OCI-LY1 (cell line): Measurements from ENCODE around the gene POU2F1.
A peak's percentile ranks its signal among the peaks of the same experiment; 100 is the strongest.

Experiments used
- H2AFZ ChIP-seq: fragments of 200-600 bp; sonication (generic), shearing (Covaris generic); 2 replicates; pipeline ENCODE4 v1.6.0; 2014; ENCODE audit warnings: antibody characterized with exemption, mild to moderate bottlenecking, low read length
- H3F3A ChIP-seq: fragments of 200-600 bp; sonication (generic), shearing (Covaris generic); 2 replicates; pipeline ENCODE4 v1.6.0; 2014; ENCODE audit warnings: mild to moderate bottlenecking, antibody characterized with exemption, low read length, moderate library complexity; ENCODE audit not compliant: insufficient read depth
- H3K27ac ChIP-seq: fragments of 200-600 bp; sonication (generic); 2 replicates; pipeline ENCODE4 v1.5.1; 2014; ENCODE audit warnings: low read length, mixed run types, mild to moderate bottlenecking, low read depth; ENCODE audit not compliant: poor library complexity, severe bottlenecking
- H3K27me3 ChIP-seq: fragments of 200-600 bp; sonication (generic); 2 replicates; pipeline ENCODE4 v1.6.0; 2014; ENCODE audit warnings: antibody characterized with exemption, mild to moderate bottlenecking, low read length, moderate library complexity; ENCODE audit not compliant: insufficient read depth
- H3K36me3 ChIP-seq: fragments of 200-600 bp; sonication (generic); 2 replicates; pipeline ENCODE4 v1.6.1; 2014; ENCODE audit warnings: mild to moderate bottlenecking, antibody characterized with exemption, low read length, moderate library complexity, mixed read lengths; ENCODE audit not compliant: insufficient read depth
- H3K4me1 ChIP-seq: fragments of 200-600 bp; sonication (generic); 2 replicates; pipeline ENCODE4 v1.5.1; 2014; ENCODE audit warnings: mild to moderate bottlenecking, low read length, moderate library complexity; ENCODE audit not compliant: insufficient read depth, severe bottlenecking
- H3K4me2 ChIP-seq: fragments of 200-600 bp; sonication (generic), shearing (Covaris generic); 2 replicates; pipeline ENCODE4 v1.6.1; 2014; ENCODE audit warnings: low read length
- H3K4me3 ChIP-seq: fragments of 200-600 bp; sonication (generic); 2 replicates; pipeline ENCODE4 v1.5.1; 2014; ENCODE audit warnings: low read length, low read depth, mild to moderate bottlenecking, mixed read lengths; ENCODE audit not compliant: poor library complexity, severe bottlenecking
- H3K79me2 ChIP-seq: fragments of 200-600 bp; shearing (Covaris generic); 2 replicates; pipeline ENCODE4 v1.6.1; 2016; ENCODE audit warnings: mixed run types, low read length, mixed read lengths; ENCODE audit not compliant: insufficient read depth
- H3K9ac ChIP-seq: fragments of 200-600 bp; sonication (generic), shearing (Covaris generic); 2 replicates; pipeline ENCODE4 v1.6.1; 2014; ENCODE audit warnings: mild to moderate bottlenecking, low read length, mixed read lengths
- H3K9me2 ChIP-seq: fragments of 200-600 bp; sonication (generic), shearing (Covaris generic); 2 replicates; pipeline ENCODE4 v1.6.1; 2014; ENCODE audit warnings: low read depth, mild to moderate bottlenecking, low read length, mixed read lengths
- H3K9me3 ChIP-seq: fragments of 200-600 bp; shearing (Covaris generic); 2 replicates; pipeline ENCODE4 v1.6.1; 2014; ENCODE audit warnings: low read length, mixed read lengths
- H4K20me1 ChIP-seq: fragments of 200-600 bp; sonication (generic), shearing (Covaris generic); 2 replicates; pipeline ENCODE4 v1.6.0; 2016; ENCODE audit warnings: mild to moderate bottlenecking, low read length; ENCODE audit not compliant: insufficient read depth
- EZH2 ChIP-seq: fragments of 200-600 bp; sonication (generic), shearing (Covaris generic); IDR thresholded peaks from 2 replicates; pipeline ENCODE4 v1.8.0; 2017; ENCODE audit warnings: borderline replicate concordance, mixed run types, mild to moderate bottlenecking, antibody characterized with exemption, low read length, moderate library complexity, mixed read lengths
- TF ChIP-seq, protein P1 (sequence below): fragments of 200-600 bp; sonication (generic), shearing (Covaris generic); IDR thresholded peaks from 2 replicates; pipeline ENCODE4 v1.5.1; 2017; ENCODE audit warnings: mild to moderate bottlenecking, antibody characterized with exemption, low read length, moderate library complexity, mixed read lengths

The POU2F1 gene

DNA sequence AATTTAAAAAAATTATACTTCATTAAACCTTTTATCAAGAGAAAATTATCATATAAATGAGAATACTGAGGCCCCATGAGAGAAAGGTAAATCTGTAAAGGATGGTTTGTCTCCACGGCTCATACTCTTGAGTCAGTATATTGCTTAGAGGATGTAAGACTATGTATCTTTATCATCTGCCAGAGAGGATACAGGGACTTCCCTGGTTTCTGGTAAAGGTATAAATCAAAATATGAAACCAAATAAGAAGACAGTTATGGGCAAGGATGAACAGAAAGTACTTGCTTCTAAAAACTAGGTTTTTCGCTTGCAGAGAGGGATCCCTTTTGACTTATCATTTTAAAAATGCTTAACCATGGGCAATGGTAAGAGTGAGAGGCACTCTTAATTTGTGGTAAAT lies 112.4 kb downstream of the POU2F1 start:
- H3K36me3 ChIP-seq, result peaks cover 50% of the 10 kb centered on the region
- no peaks in the 10 kb centered on the region for H3K9me2 ChIP-seq
- H2AFZ ChIP-seq, result no peak overlapping the region
- no peaks in the 10 kb centered on the region for H4K20me1 ChIP-seq
- H3F3A ChIP-seq, result peaks cover 13% of the 10 kb centered on the region
- peaks cover 39% of the 10 kb centered on the region for H3K4me1 ChIP-seq
- no peaks in the 10 kb centered on the region for H3K9me3 ChIP-seq
- H3K4me2 ChIP-seq, result peak overlapping the region; percentile 95
- H3K9ac ChIP-seq, result peak overlapping the region; percentile 87
- TF ChIP-seq EZH2, result no peak
- TF ChIP-seq, protein P1, sequence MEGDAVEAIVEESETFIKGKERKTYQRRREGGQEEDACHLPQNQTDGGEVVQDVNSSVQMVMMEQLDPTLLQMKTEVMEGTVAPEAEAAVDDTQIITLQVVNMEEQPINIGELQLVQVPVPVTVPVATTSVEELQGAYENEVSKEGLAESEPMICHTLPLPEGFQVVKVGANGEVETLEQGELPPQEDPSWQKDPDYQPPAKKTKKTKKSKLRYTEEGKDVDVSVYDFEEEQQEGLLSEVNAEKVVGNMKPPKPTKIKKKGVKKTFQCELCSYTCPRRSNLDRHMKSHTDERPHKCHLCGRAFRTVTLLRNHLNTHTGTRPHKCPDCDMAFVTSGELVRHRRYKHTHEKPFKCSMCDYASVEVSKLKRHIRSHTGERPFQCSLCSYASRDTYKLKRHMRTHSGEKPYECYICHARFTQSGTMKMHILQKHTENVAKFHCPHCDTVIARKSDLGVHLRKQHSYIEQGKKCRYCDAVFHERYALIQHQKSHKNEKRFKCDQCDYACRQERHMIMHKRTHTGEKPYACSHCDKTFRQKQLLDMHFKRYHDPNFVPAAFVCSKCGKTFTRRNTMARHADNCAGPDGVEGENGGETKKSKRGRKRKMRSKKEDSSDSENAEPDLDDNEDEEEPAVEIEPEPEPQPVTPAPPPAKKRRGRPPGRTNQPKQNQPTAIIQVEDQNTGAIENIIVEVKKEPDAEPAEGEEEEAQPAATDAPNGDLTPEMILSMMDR, result no peak
- H3K27me3 ChIP-seq, result no peaks in the 10 kb centered on the region
- peak overlapping the region; percentile 77 for H3K4me3 ChIP-seq
- peak overlapping the region; percentile 99 for H3K27ac ChIP-seq
- H3K79me2 ChIP-seq, result peaks cover 73% of the 10 kb centered on the region

DNA sequence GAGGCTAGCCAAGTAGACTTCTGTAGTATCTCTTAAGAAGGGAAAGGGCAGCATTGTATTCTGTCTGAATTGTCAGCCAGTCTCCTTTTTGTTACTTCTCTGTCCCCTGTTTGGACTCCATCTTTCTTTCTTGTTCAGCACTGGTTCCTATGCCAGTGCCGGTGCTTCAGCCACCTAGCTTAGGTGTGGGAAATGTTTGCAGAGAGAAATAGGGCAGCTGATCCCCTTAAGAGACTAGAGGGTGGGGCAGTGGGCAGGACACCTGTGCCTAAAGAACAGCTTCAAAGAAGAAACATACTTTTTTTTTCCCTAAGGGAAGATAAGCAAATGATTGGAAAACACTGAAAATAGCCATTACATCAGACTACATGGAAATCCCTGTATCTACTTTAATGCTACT lies 113.0 kb downstream of the POU2F1 start:
- H3K9me2 ChIP-seq, result no peaks in the 10 kb centered on the region
- H3K4me3 ChIP-seq, result peak overlapping the region; percentile 77
- H3K4me2 ChIP-seq, result peak overlapping the region; percentile 95
- peaks cover 55% of the 10 kb centered on the region for H3K36me3 ChIP-seq
- H3K9me3 ChIP-seq, result no peaks in the 10 kb centered on the region
- peaks cover 79% of the 10 kb centered on the region for H3K79me2 ChIP-seq
- H3K4me1 ChIP-seq, result peaks cover 33% of the 10 kb centered on the region
- H3F3A ChIP-seq, result peaks cover 10% of the 10 kb centered on the region
- H4K20me1 ChIP-seq, result no peaks in the 10 kb centered on the region
- H3K9ac ChIP-seq, result peak overlapping the region; percentile 87
- peak overlapping the region; percentile 99 for H3K27ac ChIP-seq
- TF ChIP-seq, protein P1, result no peak
- no peak for TF ChIP-seq EZH2
- no peaks in the 10 kb centered on the region for H3K27me3 ChIP-seq
- H2AFZ ChIP-seq, result no peak overlapping the region

DNA sequence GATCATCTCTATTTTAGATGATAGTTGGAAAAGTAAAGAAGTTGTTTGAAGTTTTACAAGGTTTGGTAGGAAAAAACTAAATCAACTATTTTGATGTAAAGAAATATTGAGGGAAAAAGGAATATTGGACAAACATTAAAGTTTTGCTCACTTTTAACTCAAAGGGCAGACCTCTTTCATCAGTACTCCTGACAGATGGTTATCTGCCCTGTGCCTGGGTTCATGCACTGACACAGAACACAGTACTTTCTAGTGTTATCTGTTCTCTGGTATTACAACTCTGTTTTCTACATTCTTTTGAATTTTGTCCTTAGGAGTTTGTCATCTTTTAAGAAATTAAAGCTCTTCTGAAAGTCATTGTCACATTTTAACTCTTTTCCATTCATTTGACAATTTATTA lies 118.7 kb downstream of the POU2F1 start:
- H3K4me3 ChIP-seq, result no peak overlapping the region
- no peaks in the 10 kb centered on the region for H3K9me2 ChIP-seq
- no peak overlapping the region for H2AFZ ChIP-seq
- peaks cover 28% of the 10 kb centered on the region for H3K4me1 ChIP-seq
- H3K27me3 ChIP-seq, result no peaks in the 10 kb centered on the region
- peaks cover 51% of the 10 kb centered on the region for H3K36me3 ChIP-seq
- no peak overlapping the region for H3K27ac ChIP-seq
- no peak overlapping the region for H3K9ac ChIP-seq
- no peaks in the 10 kb centered on the region for H4K20me1 ChIP-seq
- H3K9me3 ChIP-seq, result no peaks in the 10 kb centered on the region
- no peak overlapping the region for H3K4me2 ChIP-seq
- H3K79me2 ChIP-seq, result peaks cover 61% of the 10 kb centered on the region
- TF ChIP-seq, protein P1, result no peak
- TF ChIP-seq EZH2, result no peak
- H3F3A ChIP-seq, result no peaks in the 10 kb centered on the region; the same call in 1 of the 2 replicates
